GM12864 (cell line): ENCODE results near the gene CELSR1.

ENCODE experiments used
- DNase-seq: peaks from one replicate; pipeline ENCODE4 v3.0.0-alpha.2; 2011; ENCODE audit warnings: low read depth
- H3K4me3 ChIP-seq: 2 replicates; pipeline ENCODE4 v1.5.1; 2011; ENCODE audit warnings: mild to moderate bottlenecking, low read depth, low read length, control low read depth
- TF ChIP-seq, protein P1 (sequence below): IDR thresholded peaks from 2 replicates; pipeline ENCODE4 v1.5.1; 2011; ENCODE audit warnings: low read depth, mild to moderate bottlenecking, moderate library complexity, low read length, control low read depth, inconsistent platforms; ENCODE audit errors: missing control alignments

Gene CELSR1

DNA sequence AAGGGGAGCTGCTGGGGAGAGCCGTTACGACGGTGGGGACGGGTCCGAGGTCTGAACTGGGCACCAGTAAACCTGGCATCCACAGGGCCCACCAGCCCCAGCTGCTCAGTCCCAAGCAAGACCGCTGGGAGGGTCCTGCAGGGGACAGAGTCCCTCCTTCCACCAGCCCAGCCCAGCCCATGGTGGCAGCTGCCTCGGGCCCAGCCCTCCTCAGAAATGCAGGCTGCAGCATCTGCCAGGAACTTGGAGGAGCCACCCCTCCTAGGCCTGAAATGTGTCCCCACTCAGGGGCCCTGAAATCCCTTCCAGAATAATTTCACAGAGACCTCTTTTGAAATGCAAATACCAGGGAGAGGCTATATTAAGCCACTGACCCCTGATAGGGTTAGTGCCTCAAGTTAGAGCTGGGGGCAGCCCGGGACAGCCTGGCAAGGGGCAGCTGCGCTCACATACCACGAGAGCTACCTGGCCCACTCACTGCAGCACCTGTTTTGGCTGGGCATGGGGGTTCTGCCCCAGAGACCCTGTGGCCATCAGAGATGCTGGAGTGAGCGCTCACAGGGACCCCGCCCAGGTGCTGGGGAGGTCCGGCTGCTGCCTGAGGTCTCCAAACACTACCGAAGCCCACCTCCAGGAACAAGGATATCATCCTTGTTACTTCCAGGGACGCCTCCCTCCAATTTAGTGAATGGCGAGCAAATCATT lies 53.1 kb downstream of the CELSR1 start:
- no peak for DNase-seq
- H3K4me3 ChIP-seq: no peak overlapping the region
- TF ChIP-seq, protein P1, sequence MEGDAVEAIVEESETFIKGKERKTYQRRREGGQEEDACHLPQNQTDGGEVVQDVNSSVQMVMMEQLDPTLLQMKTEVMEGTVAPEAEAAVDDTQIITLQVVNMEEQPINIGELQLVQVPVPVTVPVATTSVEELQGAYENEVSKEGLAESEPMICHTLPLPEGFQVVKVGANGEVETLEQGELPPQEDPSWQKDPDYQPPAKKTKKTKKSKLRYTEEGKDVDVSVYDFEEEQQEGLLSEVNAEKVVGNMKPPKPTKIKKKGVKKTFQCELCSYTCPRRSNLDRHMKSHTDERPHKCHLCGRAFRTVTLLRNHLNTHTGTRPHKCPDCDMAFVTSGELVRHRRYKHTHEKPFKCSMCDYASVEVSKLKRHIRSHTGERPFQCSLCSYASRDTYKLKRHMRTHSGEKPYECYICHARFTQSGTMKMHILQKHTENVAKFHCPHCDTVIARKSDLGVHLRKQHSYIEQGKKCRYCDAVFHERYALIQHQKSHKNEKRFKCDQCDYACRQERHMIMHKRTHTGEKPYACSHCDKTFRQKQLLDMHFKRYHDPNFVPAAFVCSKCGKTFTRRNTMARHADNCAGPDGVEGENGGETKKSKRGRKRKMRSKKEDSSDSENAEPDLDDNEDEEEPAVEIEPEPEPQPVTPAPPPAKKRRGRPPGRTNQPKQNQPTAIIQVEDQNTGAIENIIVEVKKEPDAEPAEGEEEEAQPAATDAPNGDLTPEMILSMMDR: no peak

DNA sequence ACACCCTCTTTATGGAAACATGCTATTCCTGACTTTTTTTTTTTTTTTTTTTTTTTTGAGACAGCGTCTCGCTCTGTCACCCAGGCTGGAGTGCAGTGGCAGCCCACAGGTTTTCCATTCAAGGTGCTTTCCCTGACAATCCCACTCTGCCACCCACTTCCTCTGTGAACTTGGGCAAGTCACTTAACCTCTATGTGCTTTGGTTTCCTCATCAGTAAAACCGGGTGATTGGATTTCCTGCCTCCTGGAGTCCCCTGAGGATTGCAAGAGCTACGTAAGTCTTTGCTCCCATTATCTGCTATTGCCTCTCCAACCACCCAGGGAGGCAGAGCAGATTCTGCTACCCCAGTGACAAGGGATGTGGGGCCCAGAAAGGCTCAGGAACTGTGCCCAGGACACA lies 54.1 kb downstream of the CELSR1 start:
- DNase-seq: no peak
- no peak overlapping the region for H3K4me3 ChIP-seq
- TF ChIP-seq, protein P1: no peak

GRCh38 chr22:46482056-46482675 lies 55.3 kb downstream of the CELSR1 start:
- no peak overlapping the region for H3K4me3 ChIP-seq
- no peak for DNase-seq
- TF ChIP-seq, protein P1: no peak

DNA sequence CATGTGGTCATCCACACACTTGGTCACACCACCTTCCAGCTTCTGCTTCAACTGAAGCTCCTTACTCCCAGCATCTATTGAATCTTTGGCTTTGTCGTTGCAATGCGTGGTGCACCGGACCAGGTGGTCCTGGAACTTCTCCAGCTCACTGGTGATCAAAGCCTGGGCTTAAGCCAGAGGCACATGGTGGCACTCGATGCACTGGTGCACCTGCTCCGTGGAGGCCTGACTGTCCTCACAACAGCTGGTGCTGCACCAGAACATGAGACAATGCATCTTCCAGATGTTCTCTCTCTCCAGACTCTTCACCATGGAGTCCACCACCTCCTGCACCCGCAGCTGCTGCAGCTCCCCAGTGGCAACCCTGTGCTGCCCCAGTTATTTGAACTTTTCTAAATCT lies 56.0 kb downstream of the CELSR1 start:
- TF ChIP-seq, protein P1: no peak
- DNase-seq: no peak
- H3K4me3 ChIP-seq: no peak overlapping the region

- TF ChIP-seq, protein P1: no peak
- no peak for DNase-seq
- H3K4me3 ChIP-seq: no peak overlapping the region
Observed at GRCh38 chr22:46480396-46480795, 57.0 kb downstream of the CELSR1 start.

- DNase-seq: no peak
- TF ChIP-seq, protein P1: no peak
Observed at GRCh38 chr22:46479046-46479445, 58.4 kb downstream of the CELSR1 start.

More at GRCh38 chr22:46479046-46479445, 58.4 kb downstream of the CELSR1 start:
- H3K4me3 ChIP-seq: no peak overlapping the region
